Neutrophil (primary cell): ENCODE measurements around the gene C16orf46.

Experiments used
- H3K27ac ChIP-seq: fragments of 200-600 bp; sonication (generic); 2 replicates; pipeline ENCODE4 v1.5.1; 2016; ENCODE audit warnings: mild to moderate bottlenecking, moderate library complexity
- H3K27me3 ChIP-seq: fragments of 200-600 bp; sonication (generic); 2 replicates; pipeline ENCODE4 v1.6.0; 2016; ENCODE audit warnings: mild to moderate bottlenecking
- H3K36me3 ChIP-seq: fragments of 200-600 bp; sonication (generic); 2 replicates; pipeline ENCODE4 v1.5.1; 2017
- H3K4me1 ChIP-seq, 2 experiments: fragments of 200-600 bp in 1 of 2; sonication (generic) in 1 of 2; 1 replicate in 1 of 2; 2 replicates in 1 of 2; pipeline versions ENCODE4 v1.5.1 to v1.6.1; 2013 to 2016; ENCODE audit warnings: low read depth in 1 of 2, low read length in 1 of 2, mild to moderate bottlenecking in 1 of 2, moderate library complexity in 1 of 2; ENCODE audit not compliant: control insufficient read depth in 1 of 2, insufficient read depth in 1 of 2
- H3K4me3 ChIP-seq, 2 experiments: fragments of 200-600 bp in 1 of 2; sonication (generic) in 1 of 2; 1 replicate in 1 of 2; 2 replicates in 1 of 2; pipeline ENCODE4 v1.5.1; 2013 to 2016; ENCODE audit warnings: low read depth in 1 of 2, low read length in 1 of 2, mild to moderate bottlenecking in 1 of 2, moderate library complexity in 1 of 2
- H3K9me3 ChIP-seq: fragments of 200-600 bp; sonication (generic); 2 replicates; pipeline ENCODE4 v1.5.1; 2016
- TF ChIP-seq, protein P1 (sequence below): fragments of 200-600 bp; sonication (generic); IDR thresholded peaks from 2 replicates; pipeline ENCODE4 v1.5.1; 2016; ENCODE audit warnings: antibody characterized with exemption

Gene C16orf46

GRCh38 chr16:81035975-81036750, 40.9 kb downstream of the C16orf46 start:
- TF ChIP-seq, protein P1, sequence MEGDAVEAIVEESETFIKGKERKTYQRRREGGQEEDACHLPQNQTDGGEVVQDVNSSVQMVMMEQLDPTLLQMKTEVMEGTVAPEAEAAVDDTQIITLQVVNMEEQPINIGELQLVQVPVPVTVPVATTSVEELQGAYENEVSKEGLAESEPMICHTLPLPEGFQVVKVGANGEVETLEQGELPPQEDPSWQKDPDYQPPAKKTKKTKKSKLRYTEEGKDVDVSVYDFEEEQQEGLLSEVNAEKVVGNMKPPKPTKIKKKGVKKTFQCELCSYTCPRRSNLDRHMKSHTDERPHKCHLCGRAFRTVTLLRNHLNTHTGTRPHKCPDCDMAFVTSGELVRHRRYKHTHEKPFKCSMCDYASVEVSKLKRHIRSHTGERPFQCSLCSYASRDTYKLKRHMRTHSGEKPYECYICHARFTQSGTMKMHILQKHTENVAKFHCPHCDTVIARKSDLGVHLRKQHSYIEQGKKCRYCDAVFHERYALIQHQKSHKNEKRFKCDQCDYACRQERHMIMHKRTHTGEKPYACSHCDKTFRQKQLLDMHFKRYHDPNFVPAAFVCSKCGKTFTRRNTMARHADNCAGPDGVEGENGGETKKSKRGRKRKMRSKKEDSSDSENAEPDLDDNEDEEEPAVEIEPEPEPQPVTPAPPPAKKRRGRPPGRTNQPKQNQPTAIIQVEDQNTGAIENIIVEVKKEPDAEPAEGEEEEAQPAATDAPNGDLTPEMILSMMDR = no peak
- Histone ChIP-seq H3K27ac (peak overlapping the region; percentile 57), H3K27me3 (no peaks in the 10 kb centered on the region), H3K4me3 (peak overlapping the region; percentile 65 to 69), H3K36me3 (peaks cover 4% of the 10 kb centered on the region), H3K4me1 (peaks cover 15% of the 10 kb centered on the region in 2 experiments), H3K9me3 (no peaks in the 10 kb centered on the region)

GRCh38 chr16:81035398-81035974, 41.6 kb downstream of the C16orf46 start, which contains the start of gene ATMIN:
Gene ATMIN (plus strand): TSS chr16:81035842. CDS start chr16:81035871, 29 bp downstream.
- TF ChIP-seq, protein P1 = peak; percentile 98
- no peaks in the 10 kb centered on the region for H3K27me3 ChIP-seq
- H3K36me3 ChIP-seq = peaks cover 6% of the 10 kb centered on the region
- peaks cover 15% of the 10 kb centered on the region in 2 experiments for H3K4me1 ChIP-seq
- peak within 1 kb of the TSS; percentile 57 for H3K27ac ChIP-seq
- H3K4me3 ChIP-seq = peak within 1 kb of the TSS; percentile 65 to 69
- H3K9me3 ChIP-seq = no peaks in the 10 kb centered on the region

GRCh38 chr16:81029930-81030604, 47.0 kb downstream of the C16orf46 start:
- H3K36me3 ChIP-seq = peaks cover 39% of the 10 kb centered on the region
- H3K4me1 ChIP-seq = no peaks in the 10 kb centered on the region
- H3K4me3 ChIP-seq = no peak overlapping the region
- no peaks in the 10 kb centered on the region for H3K27me3 ChIP-seq
- TF ChIP-seq, protein P1 = no peak
- no peak overlapping the region for H3K27ac ChIP-seq
- no peaks in the 10 kb centered on the region for H3K9me3 ChIP-seq

GRCh38 chr16:81026429-81026828, 50.6 kb downstream of the C16orf46 start:
- no peaks in the 10 kb centered on the region for H3K9me3 ChIP-seq
- peaks cover 70% of the 10 kb centered on the region for H3K36me3 ChIP-seq
- H3K27me3 ChIP-seq = no peaks in the 10 kb centered on the region
- H3K4me1 ChIP-seq = no peaks in the 10 kb centered on the region
- H3K4me3 ChIP-seq = no peak overlapping the region
- TF ChIP-seq, protein P1 = no peak
- H3K27ac ChIP-seq = no peak overlapping the region

DNA sequence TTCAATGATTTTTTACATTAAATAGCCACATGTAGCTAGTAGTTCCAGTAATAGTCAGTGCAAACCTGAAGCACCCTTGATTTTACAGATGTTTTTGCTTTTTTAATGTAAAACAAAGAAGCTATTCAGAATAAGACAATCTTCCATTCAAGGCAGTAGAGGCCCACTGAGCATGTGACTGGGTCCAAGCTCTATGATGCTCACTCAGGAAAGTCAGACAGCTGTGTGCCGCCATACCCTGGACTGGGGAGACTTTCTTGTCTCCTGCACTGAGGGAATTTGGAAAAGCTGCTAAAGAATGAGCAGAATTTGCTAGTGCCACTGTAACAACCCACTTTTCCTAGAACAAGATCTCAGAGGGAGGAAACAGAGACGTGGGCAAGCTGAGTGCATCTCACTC, 58.5 kb downstream of the C16orf46 start:
- no peak overlapping the region for H3K4me3 ChIP-seq
- no peaks in the 10 kb centered on the region for H3K4me1 ChIP-seq
- H3K9me3 ChIP-seq = no peaks in the 10 kb centered on the region
- peaks cover 55% of the 10 kb centered on the region for H3K36me3 ChIP-seq
- H3K27me3 ChIP-seq = no peaks in the 10 kb centered on the region
- TF ChIP-seq, protein P1 = no peak
- H3K27ac ChIP-seq = no peak overlapping the region
